GM19193 (cell line): Measurements from ENCODE around the gene SLC36A3.

Experiments
- POLR2A ChIP-seq: IDR thresholded peaks from 4 replicates; pipeline ENCODE4 v1.6.1; 2011; ENCODE audit not compliant: insufficient read depth, insufficient read length; ENCODE audit errors: extremely low read depth

The SLC36A3 gene

GRCh38 chr5:151283120-151283825 lies 20.3 kb downstream of the SLC36A3 start:
- TF ChIP-seq POLR2A: no peak

- TF ChIP-seq POLR2A: no peak
These were observed 22.4 kb downstream of the SLC36A3 start for GRCh38 chr5:151281001-151281639.

- TF ChIP-seq POLR2A: no peak
These were observed 23.1 kb downstream of the SLC36A3 start for GRCh38 chr5:151280443-151280842.

- TF ChIP-seq POLR2A: no peak
These were observed 24.7 kb downstream of the SLC36A3 start for GRCh38 chr5:151278845-151279244.

GRCh38 chr5:151275803-151276202 lies 27.8 kb downstream of the SLC36A3 start:
- TF ChIP-seq POLR2A: no peak

GRCh38 chr5:151274666-151275065 lies 28.9 kb downstream of the SLC36A3 start:
- no peak for TF ChIP-seq POLR2A

GRCh38 chr5:151271336-151271735 lies 32.2 kb downstream of the SLC36A3 start:
- TF ChIP-seq POLR2A: no peak

- no peak for TF ChIP-seq POLR2A
These were observed 33.0 kb downstream of the SLC36A3 start for GRCh38 chr5:151270599-151270998.

GRCh38 chr5:151267491-151268260 lies 35.9 kb downstream of the SLC36A3 start:
- no peak for TF ChIP-seq POLR2A

GRCh38 chr5:151264113-151264512 lies 39.5 kb downstream of the SLC36A3 start:
- no peak for TF ChIP-seq POLR2A

GRCh38 chr5:151262532-151262931 lies 41.0 kb downstream of the SLC36A3 start:
- TF ChIP-seq POLR2A: no peak

- TF ChIP-seq POLR2A: no peak
These were observed 43.6 kb downstream of the SLC36A3 start for GRCh38 chr5:151259931-151260330.

GRCh38 chr5:151258816-151259215 lies 44.8 kb downstream of the SLC36A3 start:
- TF ChIP-seq POLR2A: no peak

GRCh38 chr5:151258201-151258611 lies 45.4 kb downstream of the SLC36A3 start:
- no peak for TF ChIP-seq POLR2A

- peak; percentile 45 for TF ChIP-seq POLR2A
These were observed 45.8 kb downstream of the SLC36A3 start for GRCh38 chr5:151257731-151258181.
